HepG2 (cell line): ENCODE data around the gene VAV2. TPM values are rescaled to one million over a fixed set of nuclear protein-coding genes. Genes with fewer than 3 reads are reported as not detected.

Source experiments
- ASH2L ChIP-seq: fragments of 300-600, 200-600 bp; sonication (generic); IDR thresholded peaks from 2 replicates; pipeline ENCODE4 v1.7.0; 2017; ENCODE audit warnings: low read depth, mild to moderate bottlenecking, moderate library complexity, mixed read lengths, low read length; ENCODE audit not compliant: insufficient read length
- ETV6 ChIP-seq: sonication (generic); formaldehyde crosslinking; conservative IDR thresholded peaks from 2 replicates; pipeline ENCODE4 v1.4.0; 2020; ENCODE audit warnings: missing genetic modification reagents
- HMGA1 ChIP-seq: sonication (generic); formaldehyde crosslinking; conservative IDR thresholded peaks from 2 replicates; pipeline ENCODE4 v1.4.0; 2020; ENCODE audit warnings: missing genetic modification reagents
- NAIF1 ChIP-seq: sonication (generic); formaldehyde crosslinking; IDR thresholded peaks from 2 replicates; pipeline ENCODE4 v1.5.0; 2020; ENCODE audit warnings: mild to moderate bottlenecking, missing genetic modification reagents, borderline replicate concordance
- PHF21A ChIP-seq: sonication (generic); formaldehyde crosslinking; IDR thresholded peaks from 2 replicates; pipeline ENCODE4 v1.5.0; 2020; ENCODE audit warnings: mild to moderate bottlenecking, missing genetic modification reagents
- RAD21 ChIP-seq: fragments of 450-650 bp; formaldehyde crosslinking; IDR thresholded peaks from 2 replicates; pipeline ENCODE4 v1.5.0; 2020; ENCODE audit warnings: mild to moderate bottlenecking
- SAFB2 ChIP-seq: sonication (generic); formaldehyde crosslinking; IDR thresholded peaks from 2 replicates; pipeline ENCODE4 v1.5.1; 2020; ENCODE audit warnings: missing genetic modification reagents, low read depth, mild to moderate bottlenecking, borderline replicate concordance
- SOX6 ChIP-seq, 2 experiments: fragments of 450-650 bp in 1 of 2; sonication (generic) in 1 of 2; formaldehyde crosslinking in 1 of 2; IDR thresholded peaks; 2 replicates each; pipeline versions ENCODE4 v1.4.0 to v1.6.1; 2017 to 2020; ENCODE audit warnings: antibody characterized with exemption in 1 of 2, mild to moderate bottlenecking in 1 of 2, missing genetic modification reagents in 1 of 2
- SP1 ChIP-seq, 2 experiments: fragments of 450-650 bp in 1 of 2; sonication (generic) in 1 of 2; formaldehyde crosslinking in 1 of 2; IDR thresholded peaks; 2 replicates each; pipeline versions ENCODE4 v1.4.0 to v1.6.1; 2016 to 2020; ENCODE audit warnings: missing genetic modification reagents in 1 of 2
- SP5 ChIP-seq: IDR thresholded peaks from 2 replicates; pipeline ENCODE4 v1.6.1; 2016; ENCODE audit warnings: low read depth, borderline replicate concordance
- YEATS2 ChIP-seq: sonication (generic); formaldehyde crosslinking; IDR thresholded peaks from 2 replicates; pipeline ENCODE4 v1.4.0; 2020; ENCODE audit warnings: missing genetic modification reagents, borderline replicate concordance
- ZC3H13 ChIP-seq: sonication (generic); formaldehyde crosslinking; IDR thresholded peaks from 2 replicates; pipeline ENCODE4 v1.8.1; 2023; ENCODE audit warnings: mild to moderate bottlenecking, missing genetic modification reagents, moderate library complexity
- ZNF484 ChIP-seq: sonication (generic); formaldehyde crosslinking; IDR thresholded peaks from 2 replicates; pipeline ENCODE4 v1.5.1; 2020; ENCODE audit warnings: mild to moderate bottlenecking, low read depth, missing genetic modification reagents, borderline replicate concordance
- ZNF776 ChIP-seq: sonication (generic); formaldehyde crosslinking; IDR thresholded peaks from 2 replicates; pipeline ENCODE4 v1.4.0; 2020; ENCODE audit warnings: mild to moderate bottlenecking, missing genetic modification reagents
- ZSCAN21 ChIP-seq: sonication (generic); formaldehyde crosslinking; IDR thresholded peaks from 2 replicates; pipeline ENCODE4 v1.8.0; 2022; ENCODE audit warnings: mild to moderate bottlenecking, missing genetic modification reagents, moderate library complexity, borderline replicate concordance
- polyA plus RNA-seq, 8 experiments: library from polyadenylated mRNA; depleted of rRNA in 3 of 8; stranded (reverse) in 7 of 8; unstranded in 1 of 8; fragments of >200 nt; fragmentation: Illumina TruSeq in 4 of 8; extraction: Trizol in 4 of 8; gene quantifications; 2 replicates each; pipeline versions ENCODE4 v1.2.1 to v1.2.3, GENCODE V29; 2011 to 2016; ENCODE audit warnings: low read depth in 4 of 8, missing spikeins in 1 of 8, mixed read lengths in 1 of 8; ENCODE audit not compliant: insufficient read depth in 1 of 8
- total RNA-seq, 5 experiments: library from RNA; depleted of rRNA; stranded (reverse); fragments of >200 nt; fragmentation: Illumina TruSeq; extraction: Trizol; gene quantifications; 2 replicates each; pipeline ENCODE4 v1.2.3, GENCODE V29; 2016; ENCODE audit warnings: low read depth in 1 of 5
- TF ChIP-seq, protein P1 (sequence below): sonication (generic); formaldehyde crosslinking; IDR thresholded peaks from 2 replicates; pipeline ENCODE4 v1.5.0; 2020; ENCODE audit warnings: mild to moderate bottlenecking, missing genetic modification reagents, borderline replicate concordance
- TF ChIP-seq, protein P2 (sequence below): sonication (generic); formaldehyde crosslinking; IDR thresholded peaks from 2 replicates; pipeline ENCODE4 v1.8.0; 2022; ENCODE audit warnings: mild to moderate bottlenecking, missing genetic modification reagents
- TF ChIP-seq, protein P3 (sequence below): IDR thresholded peaks from 2 replicates; pipeline ENCODE4 v1.6.1; 2016; ENCODE audit warnings: missing genetic modification reagents, missing compliant biosample characterization
- TF ChIP-seq, protein P4 (sequence below): sonication (generic); formaldehyde crosslinking; IDR thresholded peaks from 2 replicates; pipeline ENCODE4 v1.5.0; 2020; ENCODE audit warnings: missing genetic modification reagents
- TF ChIP-seq, protein P5 (sequence below): sonication (generic); formaldehyde crosslinking; IDR thresholded peaks from 2 replicates; pipeline ENCODE4 v1.4.0; 2020; ENCODE audit warnings: mild to moderate bottlenecking, missing genetic modification reagents
- TF ChIP-seq, protein P6 (sequence below): IDR thresholded peaks from 2 replicates; pipeline ENCODE4 v1.6.1; 2016

The VAV2 gene
- total and polyA plus RNA-seq, 2 of the 13 experiments (the other 11 are each of a cell fraction or from before 2014, with no cell fraction given), result 22.5 to 22.9 TPM

DNA sequence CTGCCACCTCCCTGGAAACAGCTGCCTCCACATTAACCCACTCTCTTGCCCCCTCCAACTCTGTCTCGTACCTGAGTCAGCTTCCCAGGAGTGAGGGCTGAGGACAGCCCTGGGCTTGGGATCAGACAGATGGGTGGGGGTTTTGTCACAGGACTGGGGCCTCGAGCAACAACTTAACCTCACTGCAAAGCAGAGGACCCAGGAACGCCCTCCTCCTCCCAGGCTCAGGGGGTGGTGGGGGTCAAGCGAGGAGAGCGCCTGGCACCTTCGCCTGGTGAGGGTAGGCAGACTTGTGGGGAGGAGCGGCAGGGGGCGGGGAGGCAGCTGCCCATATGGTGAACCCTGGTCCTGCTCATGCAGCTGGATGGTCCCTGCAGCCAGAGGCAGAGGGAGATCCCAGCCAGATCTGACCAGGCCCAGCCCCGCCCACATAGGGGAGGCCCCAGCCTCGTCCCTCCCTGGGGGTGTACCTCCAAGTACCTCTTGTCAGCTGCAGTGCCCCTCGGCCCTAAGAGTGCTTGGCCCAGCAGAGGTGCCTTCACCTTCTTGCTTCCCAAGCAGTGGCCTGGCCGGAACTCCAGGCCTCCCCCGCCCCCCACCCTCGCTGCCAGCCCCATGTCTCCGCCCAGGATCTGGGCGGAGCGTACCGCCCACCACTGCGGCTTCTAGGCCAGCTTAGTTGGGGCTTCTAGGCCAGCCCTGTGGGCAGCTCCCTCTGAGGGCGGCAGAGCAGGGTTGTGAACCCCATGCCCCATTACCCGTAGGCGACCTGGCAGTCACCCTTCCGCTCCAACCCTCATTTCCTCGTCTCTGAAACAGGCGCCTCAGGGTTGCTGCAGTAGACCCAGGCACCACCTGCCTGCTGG lies 254.1 kb downstream of the VAV2 start, which contains the start of gene SARDH (continued):
- TF ChIP-seq, protein P1, sequence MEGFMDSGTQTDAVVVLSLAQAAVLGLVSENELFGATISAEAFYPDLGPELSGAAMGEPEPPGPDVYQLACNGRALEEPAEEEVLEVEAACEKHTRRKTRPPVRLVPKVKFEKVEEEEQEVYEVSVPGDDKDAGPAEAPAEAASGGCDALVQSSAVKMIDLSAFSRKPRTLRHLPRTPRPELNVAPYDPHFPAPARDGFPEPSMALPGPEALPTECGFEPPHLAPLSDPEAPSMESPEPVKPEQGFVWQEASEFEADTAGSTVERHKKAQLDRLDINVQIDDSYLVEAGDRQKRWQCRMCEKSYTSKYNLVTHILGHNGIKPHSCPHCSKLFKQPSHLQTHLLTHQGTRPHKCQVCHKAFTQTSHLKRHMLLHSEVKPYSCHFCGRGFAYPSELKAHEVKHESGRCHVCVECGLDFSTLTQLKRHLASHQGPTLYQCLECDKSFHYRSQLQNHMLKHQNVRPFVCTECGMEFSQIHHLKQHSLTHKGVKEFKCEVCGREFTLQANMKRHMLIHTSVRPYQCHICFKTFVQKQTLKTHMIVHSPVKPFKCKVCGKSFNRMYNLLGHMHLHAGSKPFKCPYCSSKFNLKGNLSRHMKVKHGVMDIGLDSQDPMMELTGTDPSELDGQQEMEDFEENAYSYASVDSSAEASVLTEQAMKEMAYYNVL, result peak; percentile 80
- TF ChIP-seq HMGA1 (no peak), SAFB2 (CRISPR knock-in tag) (peak; percentile 81; the same call in 1 of the 2 replicates), PHF21A (CRISPR knock-in tag) (peak; percentile 68), YEATS2 (peak; percentile 51; the same call in 1 of the 2 replicates), ZNF484 (CRISPR knock-in tag) (no peak), SOX6 (IDR thresholded peaks at IDR 0.05) (no peak), SOX6 (CRISPR knock-in tag; IDR thresholded peaks at IDR 0.05) (peak; percentile 45; the same call in 1 of the 2 replicates), ZSCAN21 (CRISPR knock-in tag) (no peak), NAIF1 (CRISPR knock-in tag) (peak; percentile 58; the same call in 1 of the 2 replicates), RAD21 (CRISPR knock-in tag) (no peak), ASH2L (no peak), ETV6 (CRISPR knock-in tag) (no peak), ZNF776 (CRISPR knock-in tag) (peak; percentile 73), SP1 (IDR thresholded peaks at IDR 0.05) (no peak), SP1 (CRISPR knock-in tag; IDR thresholded peaks at IDR 0.05) (peak; percentile 70), ZC3H13 (CRISPR knock-in tag) (peak; percentile 2; the same call in 1 of the 2 replicates), SP5 (peak; percentile 73)
- TF ChIP-seq, protein P2, sequence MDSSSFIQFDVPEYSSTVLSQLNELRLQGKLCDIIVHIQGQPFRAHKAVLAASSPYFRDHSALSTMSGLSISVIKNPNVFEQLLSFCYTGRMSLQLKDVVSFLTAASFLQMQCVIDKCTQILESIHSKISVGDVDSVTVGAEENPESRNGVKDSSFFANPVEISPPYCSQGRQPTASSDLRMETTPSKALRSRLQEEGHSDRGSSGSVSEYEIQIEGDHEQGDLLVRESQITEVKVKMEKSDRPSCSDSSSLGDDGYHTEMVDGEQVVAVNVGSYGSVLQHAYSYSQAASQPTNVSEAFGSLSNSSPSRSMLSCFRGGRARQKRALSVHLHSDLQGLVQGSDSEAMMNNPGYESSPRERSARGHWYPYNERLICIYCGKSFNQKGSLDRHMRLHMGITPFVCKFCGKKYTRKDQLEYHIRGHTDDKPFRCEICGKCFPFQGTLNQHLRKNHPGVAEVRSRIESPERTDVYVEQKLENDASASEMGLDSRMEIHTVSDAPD (CRISPR knock-in tag), result 0 out of 2 replicates have a peak, but pooled peaks have one; percentile 16
- TF ChIP-seq, protein P3, sequence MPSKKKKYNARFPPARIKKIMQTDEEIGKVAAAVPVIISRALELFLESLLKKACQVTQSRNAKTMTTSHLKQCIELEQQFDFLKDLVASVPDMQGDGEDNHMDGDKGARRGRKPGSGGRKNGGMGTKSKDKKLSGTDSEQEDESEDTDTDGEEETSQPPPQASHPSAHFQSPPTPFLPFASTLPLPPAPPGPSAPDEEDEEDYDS (CRISPR knock-in tag), result peak; percentile 60; the same call in 1 of the 2 replicates
- TF ChIP-seq, protein P4, sequence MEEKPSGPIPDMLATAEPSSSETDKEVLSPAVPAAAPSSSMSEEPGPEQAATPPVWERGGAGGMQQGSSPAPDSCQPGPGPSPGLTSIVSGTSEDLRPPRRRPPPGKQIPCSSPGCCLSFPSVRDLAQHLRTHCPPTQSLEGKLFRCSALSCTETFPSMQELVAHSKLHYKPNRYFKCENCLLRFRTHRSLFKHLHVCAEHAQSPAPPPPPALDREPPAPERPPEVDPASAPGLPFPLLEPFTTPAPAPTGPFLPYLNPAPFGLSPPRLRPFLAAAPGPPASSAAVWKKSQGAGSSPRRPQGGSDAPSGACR, result peak; percentile 58
- TF ChIP-seq, protein P5, sequence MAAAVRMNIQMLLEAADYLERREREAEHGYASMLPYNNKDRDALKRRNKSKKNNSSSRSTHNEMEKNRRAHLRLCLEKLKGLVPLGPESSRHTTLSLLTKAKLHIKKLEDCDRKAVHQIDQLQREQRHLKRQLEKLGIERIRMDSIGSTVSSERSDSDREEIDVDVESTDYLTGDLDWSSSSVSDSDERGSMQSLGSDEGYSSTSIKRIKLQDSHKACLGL, result peak; percentile 87
- TF ChIP-seq, protein P6, sequence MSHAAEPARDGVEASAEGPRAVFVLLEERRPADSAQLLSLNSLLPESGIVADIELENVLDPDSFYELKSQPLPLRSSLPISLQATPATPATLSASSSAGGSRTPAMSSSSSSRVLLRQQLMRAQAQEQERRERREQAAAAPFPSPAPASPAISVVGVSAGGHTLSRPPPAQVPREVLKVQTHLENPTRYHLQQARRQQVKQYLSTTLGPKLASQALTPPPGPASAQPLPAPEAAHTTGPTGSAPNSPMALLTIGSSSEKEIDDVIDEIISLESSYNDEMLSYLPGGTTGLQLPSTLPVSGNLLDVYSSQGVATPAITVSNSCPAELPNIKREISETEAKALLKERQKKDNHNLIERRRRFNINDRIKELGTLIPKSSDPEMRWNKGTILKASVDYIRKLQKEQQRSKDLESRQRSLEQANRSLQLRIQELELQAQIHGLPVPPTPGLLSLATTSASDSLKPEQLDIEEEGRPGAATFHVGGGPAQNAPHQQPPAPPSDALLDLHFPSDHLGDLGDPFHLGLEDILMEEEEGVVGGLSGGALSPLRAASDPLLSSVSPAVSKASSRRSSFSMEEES (CRISPR knock-in tag), result no peak
